HG03097 (cell line): ENCODE results near the gene IL1RL2.

ENCODE experiments used
- ATAC-seq: cut with Tn5 transposase; IDR thresholded peaks from one replicate; pipeline ENCODE4 v1.9.1; 2021; ENCODE audit not compliant: unreplicated experiment, low FRiP score

Gene IL1RL2

DNA sequence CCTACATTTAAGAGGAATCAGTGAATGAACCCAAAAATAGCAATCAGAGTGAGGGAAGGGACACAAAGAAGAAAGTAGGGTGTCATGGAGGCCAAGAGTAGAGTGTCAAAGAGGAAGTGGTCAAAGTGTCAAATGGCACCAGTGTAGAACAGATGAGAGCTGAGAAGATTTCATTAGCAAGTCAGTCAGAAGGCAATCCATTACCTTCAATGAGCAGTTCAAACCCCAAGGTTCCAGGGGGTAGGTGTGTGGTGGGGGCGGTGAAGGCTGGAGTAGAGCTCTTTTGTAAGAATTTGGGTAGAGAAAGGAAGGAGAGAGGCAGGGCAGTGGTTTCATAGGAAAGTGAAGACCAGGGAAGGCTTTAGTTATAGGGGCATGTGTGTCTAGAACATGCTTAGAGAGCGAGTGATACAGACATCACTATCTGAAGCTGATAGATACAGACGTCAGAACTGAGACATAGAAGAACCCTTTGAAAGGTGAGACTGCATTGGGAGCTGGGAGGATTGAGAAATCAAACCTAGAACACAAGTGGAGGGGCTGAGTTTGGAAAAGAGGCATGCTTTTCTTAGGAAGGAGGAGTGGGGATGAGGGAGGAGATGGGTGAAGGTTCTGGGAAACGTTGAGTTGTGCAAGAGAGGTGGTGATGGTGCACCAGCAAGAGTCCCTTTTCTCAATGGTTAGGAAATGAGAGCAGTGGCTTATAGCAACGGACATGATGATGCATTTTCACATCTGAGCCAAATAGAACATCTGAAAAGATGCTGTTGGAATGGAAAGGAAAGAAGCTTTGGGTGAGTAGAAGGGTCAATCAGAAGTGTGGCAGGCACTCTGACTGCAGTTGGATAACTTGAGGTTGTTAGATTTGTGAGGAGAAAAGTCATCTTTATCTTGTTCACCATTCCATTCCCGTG, 75.7 kb downstream of the IL1RL2 start:
- no peak for ATAC-seq

DNA sequence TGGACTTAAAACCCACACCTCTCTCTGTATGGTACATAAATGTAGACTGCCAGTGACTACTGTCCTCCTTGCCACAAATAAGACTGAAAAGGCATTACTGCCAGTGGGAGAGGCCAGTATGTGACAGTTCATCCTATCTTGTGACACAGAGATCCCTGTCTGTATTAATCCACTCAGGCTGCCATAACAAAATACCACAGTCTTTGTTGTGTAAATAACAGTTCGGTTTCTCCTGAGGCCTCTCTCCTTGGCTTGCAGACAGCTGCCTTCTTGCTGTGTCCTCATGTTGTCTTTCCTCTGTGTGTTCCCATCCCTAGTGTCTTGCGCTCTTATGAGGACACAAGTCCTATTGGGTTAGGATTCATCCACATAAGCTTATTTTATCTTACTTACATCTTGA, 78.1 kb downstream of the IL1RL2 start:
- no peak for ATAC-seq

DNA sequence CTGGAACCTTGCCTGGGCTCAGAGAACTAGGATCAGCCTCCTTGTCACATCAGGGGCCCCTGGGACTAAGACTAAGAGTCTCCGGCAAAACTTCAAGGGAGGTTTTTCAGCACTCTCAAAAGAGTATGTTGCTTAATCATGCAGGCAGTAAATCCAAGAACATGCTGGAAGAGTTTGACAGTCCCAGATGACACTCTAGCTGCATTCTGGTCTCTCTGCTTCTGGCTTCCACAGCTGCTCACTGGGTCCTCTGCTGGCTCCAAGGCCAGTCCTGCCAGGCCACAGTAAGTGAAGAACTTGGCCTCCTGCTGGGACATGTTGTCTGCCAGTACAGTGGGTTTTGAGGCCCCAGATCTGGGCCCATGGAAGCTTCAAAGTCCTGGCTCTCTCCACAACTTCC, 79.4 kb downstream of the IL1RL2 start:
- no peak for ATAC-seq

DNA sequence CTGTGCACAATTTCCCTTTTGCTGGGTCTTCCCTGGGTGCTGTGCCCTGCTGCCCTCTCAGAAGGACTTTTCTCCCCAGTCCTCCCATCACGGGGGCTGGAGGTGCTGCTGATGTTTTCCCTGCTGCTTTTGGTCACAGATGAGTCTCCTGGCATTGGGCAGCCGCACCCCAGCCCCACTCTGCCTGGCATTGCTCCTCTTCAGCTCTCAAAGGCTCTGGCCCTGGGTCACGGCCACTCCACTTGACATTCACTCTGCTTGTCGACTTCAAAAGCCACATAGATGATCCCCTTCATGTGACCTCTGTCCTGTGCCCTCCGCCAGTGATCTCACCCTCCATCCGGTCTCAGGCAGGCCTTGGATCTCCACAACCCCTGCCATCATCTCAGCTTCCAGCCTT, 81.0 kb downstream of the IL1RL2 start:
- ATAC-seq, result no peak

DNA sequence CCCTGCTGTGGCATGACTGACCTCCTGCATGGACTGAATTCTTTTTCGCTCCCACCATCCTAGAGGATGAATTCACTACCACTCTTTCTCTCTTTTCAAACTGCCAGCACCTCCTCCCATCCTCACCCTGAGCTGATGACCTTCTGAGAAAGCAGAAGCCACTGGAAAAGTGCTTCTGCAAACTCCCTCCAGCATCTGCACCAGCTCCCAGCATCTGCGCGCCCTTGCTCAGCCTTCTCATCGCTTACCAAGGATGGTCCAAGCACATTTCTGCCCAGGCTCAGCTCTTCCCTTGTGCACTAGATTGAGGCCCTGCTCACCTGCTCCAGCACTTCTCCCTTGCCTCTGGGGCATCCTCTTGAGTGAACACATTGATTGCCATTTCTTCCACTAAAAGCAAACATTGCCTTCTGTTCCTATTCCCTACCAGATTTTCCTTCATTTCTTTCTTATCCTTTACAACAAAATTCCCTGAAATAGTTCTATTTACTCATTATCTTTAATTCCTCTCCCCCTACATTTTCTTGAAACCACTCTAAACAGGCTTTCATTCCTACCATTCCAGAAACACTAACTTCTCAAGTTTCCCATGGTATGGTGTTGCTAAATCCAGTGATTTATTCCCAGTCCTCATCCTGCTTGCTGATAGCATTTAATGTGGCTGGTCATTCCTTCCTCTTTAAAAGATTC, 81.8 kb downstream of the IL1RL2 start:
- ATAC-seq, result no peak

DNA sequence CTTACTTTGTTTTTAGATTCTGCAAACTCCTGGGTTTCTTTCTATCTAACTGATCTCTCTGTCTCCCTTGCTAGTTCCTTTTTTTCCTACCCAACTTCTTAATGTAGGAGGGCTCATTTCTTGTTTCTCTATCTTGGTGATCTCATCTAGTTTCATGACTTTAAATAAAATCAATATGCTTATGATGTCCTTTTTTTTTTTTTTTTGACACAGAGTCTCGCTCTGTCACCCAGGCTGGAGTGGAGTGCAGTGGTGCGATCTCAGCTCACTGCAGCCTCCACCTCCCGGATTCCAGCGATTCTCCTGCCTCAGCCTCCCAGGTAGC, 82.3 kb downstream of the IL1RL2 start:
- ATAC-seq, result no peak

DNA sequence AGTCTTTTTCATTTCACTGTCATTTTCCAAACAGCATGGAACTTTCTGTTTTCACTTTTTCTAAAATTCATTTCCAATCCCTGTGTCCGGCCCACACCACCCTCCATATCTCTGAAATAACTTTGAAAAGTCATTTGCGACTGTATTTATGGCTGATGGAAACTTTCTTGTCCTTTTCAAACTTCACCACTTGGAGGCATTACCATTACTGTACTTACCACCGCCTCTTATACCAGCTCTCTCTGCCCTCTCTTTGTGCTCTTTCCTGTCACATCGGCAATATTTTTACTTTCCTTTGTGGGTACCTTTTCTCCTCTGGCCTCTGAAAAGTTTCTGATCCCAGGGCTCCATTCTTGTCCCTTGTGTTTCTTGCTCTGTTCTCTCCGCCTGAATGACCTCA, 85.0 kb downstream of the IL1RL2 start:
- no peak for ATAC-seq

DNA sequence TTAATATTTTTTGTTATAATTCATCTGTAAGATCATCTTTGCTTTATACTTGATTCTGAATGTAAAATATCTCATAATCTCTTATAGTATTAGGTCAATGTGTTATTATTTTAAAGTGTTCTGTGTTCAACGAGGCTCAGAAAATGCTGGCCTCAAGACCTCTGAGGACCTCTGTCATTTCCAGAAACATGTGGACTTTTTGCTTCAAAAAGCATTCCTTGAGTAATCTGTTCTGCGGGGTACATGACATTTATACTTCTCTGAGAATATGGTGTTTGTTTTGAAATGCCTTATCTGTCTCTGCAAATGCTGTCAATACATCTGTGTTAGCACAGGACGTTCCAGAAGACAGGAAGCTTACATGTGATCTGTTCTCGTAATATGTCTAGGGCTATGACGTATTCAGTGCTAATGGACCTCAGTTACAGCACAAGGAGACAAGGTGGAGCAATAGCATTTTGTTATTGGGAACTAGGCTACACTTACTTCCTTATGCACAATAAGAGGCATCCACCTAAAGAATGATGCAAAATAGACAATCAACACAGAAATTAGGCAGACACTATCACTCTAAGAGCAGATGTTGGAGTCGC, 86.9 kb downstream of the IL1RL2 start:
- ATAC-seq, result no peak

DNA sequence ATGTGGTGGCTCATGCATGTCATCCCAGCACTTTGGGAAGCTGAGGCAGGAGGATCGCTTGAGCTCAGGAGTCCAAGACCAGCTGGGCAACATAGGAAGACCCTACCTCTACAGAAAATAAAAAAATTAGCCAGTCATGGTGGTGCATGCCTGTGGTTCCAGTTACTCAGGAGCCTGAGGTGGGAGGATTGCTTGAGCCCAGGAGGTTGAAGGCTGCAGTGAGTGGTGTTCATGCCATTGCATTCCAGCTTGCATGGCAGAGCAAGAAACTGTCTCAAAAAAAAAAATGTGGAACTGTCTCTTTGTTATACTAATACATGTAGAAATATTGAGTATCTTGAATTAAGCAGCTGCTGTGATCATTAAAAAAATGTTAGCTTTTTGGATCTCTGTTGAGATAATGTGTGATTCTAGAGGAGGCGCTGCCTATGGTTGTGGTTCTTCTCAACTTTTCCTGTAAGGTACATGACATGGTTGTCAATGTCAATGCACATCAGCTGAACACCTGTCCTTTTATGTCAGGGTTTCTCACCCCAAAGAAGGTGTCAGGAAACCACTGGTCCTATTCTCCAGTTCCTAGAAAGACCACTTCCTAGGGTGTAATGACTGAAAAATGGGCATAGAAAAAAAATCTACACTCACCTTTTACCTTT, 89.9 kb downstream of the IL1RL2 start:
- ATAC-seq, result no peak

DNA sequence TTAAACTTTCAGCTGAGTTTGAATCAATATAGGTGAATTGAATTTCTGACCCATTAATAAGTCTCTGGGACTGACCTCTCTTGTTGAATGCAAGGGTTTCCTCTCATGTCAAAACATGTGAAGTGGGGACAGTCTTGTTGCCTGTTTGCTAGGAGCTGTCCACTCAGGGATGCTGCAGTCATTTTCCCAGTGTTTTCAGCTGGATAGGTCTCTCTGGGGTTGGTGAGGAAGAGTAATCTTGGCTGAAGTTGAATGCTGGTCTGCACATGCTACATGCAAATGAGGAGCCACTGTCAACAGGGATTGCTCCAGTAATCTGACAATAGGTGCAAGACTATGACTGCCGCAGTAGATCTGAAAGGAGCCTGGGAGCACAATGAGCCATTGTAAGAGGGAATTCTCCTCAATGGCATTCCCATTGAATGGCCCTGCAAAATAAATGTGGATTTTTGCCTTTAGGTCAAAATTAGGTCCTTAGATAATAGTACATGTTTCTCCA, 90.4 kb downstream of the IL1RL2 start:
- no peak for ATAC-seq

DNA sequence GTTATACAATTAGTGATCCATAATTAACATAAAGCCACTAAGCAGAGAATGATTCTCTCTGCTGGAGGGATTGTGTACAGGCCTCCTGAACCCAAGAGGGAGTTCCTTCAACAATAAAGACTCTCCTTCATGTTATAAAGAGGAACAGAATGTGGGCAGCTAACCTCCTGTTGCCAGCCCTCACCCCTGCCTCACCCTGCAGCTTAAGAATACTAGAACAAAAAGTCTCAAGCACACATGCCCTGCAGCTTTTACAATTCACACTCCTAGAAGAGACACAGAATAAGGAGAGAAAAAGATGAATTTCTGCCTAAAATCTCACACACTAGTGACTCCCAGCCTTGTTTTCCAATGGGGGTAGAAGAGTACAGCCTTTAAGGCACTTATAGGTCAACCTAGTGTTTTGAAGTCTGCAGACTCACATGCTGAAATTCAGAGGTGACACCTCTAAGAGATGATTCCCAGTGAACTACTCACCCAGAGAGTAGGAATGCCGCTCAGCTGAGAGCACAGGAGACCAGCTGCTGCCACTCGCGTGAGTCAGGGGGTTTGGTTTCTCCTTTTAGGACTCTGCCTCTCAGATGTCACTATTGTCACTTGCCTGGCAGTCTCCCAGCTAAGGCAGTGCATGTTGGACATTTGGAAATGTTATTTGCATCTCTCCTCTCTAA, 92.0 kb downstream of the IL1RL2 start:
- no peak for ATAC-seq

DNA sequence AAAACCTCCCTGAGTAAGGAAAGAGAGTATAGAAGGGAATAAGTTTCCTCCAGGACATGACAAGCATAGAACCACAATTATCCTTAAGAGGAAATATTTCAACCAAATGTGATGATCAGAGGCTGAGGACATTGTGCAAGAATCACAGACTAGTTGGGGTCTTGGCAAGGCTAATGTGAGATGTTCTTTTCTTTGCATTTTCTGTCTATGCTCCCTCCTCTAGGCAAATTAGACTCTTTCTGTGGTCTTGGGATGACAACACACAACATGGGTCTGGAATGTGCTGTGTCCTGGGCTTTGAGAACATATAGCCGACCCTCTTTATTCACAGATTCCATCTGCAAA, 92.5 kb downstream of the IL1RL2 start:
- ATAC-seq, result no peak

DNA sequence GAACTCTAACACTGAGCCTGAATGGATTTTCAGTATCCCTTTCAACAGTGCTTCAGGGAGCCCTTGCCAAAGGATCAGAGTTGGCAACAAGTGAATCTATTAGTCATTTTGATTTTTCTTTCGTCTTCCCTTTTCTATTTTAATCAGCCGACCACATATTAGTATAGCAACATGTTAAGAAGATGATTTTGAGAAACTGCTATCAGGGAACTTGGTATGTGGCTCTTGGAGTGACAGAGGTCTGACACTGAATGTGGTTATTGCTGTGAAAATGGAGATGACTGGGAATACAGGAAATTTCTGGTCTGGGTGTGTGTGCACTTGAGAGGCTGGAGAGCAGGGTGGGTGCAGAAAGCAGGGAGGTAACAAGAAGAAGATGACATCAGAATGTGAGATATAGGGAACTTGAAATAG, 95.9 kb downstream of the IL1RL2 start:
- no peak for ATAC-seq

DNA sequence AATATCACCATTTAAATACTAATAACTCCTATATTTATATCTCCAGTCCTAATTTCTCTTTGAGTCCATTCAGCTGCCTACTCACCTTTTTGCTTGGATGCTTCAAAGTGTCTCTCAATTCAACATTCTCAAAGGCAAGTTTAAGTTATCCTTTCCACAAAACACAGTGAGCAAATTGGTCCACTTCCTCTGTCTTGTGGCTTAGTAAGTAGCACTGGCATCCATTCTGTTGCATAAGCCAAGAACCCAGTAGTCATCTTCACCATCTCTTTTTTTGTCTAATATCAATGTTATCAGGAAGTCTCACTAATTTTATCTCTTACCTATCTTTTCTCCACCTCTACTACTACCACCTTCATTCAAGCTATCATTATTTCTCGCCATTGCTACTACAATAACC, 97.2 kb downstream of the IL1RL2 start:
- ATAC-seq, result no peak

DNA sequence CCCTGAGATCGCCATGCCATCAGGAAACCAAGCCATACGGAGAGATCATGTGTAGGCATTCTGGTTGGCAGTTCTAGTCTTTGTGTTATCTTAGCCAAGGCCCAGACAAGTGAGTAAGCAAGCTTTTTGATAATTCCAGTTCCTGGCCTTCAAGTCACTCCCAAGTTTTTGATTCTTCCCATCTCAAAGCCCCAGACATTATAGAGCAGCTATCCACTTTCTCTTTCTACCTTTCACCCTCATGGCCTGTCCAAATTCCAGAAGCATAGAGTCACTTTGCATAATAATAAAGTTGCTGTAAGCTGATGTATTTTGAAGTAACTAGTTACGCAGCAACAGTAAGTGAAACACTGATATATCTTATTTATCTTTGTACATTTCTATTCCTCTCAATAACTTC, 97.8 kb downstream of the IL1RL2 start:
- no peak for ATAC-seq

DNA sequence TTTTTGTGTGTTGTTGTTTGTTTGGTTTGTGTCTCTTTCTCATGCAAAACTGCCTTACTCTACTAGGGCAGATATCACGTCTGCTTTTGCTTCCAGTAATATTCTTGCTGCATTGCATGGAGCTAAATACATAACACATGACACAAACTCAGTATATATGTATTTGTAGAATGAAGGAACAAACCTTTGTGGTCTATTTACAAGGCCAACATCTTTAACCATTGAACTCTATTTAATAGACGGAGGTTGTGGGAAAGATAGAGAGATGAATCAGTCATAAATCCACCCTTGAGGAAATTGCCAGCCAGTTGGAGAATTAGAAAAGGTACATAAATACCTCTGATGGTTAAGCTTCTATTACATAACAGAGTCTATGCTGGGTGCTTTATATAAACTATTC, 98.5 kb downstream of the IL1RL2 start:
- ATAC-seq, result no peak

DNA sequence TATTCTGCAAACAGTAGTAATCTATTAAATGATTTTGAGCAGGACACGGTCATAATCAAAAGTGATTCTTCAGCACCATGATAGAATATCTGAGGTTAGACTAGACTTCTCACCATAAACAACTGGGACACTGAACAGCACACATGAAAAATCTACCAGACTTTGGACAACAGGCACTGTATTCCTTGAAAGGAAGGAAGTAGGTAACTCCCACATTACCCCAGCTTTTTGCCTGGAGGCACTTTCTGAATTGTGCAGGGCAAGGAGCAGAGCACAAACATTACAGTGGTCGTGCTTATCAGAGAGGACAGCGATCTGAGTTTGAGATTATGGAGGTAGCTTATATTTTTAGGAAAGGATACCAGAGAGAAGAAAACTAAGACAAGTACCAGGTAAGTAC, 99.2 kb downstream of the IL1RL2 start:
- ATAC-seq, result no peak

DNA sequence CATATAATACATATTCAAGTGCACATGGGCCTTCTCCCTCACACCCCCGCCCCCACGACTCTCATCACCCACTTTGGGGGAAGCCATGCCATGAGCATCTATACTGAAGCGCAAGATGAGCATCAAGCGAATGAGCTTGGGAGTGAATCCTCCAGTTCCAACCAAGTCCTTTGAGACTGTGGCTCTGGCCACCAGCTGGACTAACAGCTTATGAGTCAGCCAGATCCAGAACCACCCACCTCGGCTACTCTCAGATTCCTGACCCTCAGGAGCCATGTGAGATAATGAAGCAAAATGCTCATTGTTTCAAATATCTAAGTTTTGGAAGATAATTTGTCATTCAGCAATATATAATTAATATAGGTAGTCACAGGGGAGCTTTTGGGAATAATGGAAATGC, 102.3 kb downstream of the IL1RL2 start:
- ATAC-seq, result no peak
